K562 (cell line): ENCODE results near the gene FGR. TPM values are rescaled to one million over a fixed set of nuclear protein-coding genes. Genes with fewer than 3 reads are reported as not detected.
A peak's percentile ranks its signal among the peaks of the same experiment; 100 is the strongest.

Experiments used
- CBX3 ChIP-seq, 2 experiments: IDR thresholded peaks; 1 replicate in 1 of 2; 2 replicates in 1 of 2; pipeline ENCODE4 v1.6.1; 2012; ENCODE audit warnings: inconsistent platforms in 2 of 2, low read length in 2 of 2, borderline replicate concordance in 1 of 2, control low read depth in 1 of 2
- E2F3 ChIP-seq: fragments of 250-450 bp; sonication (Bioruptor Pico); IDR thresholded peaks from 2 replicates; pipeline ENCODE4 v1.4.0; 2020; ENCODE audit warnings: mild to moderate bottlenecking
- EGR1 ChIP-seq: fragments of 450-650 bp; conservative IDR thresholded peaks from 2 replicates; pipeline ENCODE4 v1.6.1; 2017; ENCODE audit warnings: mild to moderate bottlenecking
- EP300 ChIP-seq: IDR thresholded peaks from 2 replicates; pipeline ENCODE4 v1.6.1; 2012; ENCODE audit warnings: low read length, improper control_type of control experiment
- HMGN3 ChIP-seq: IDR thresholded peaks from 2 replicates; pipeline ENCODE4 v1.6.1; 2011; ENCODE audit warnings: borderline replicate concordance, low read depth, mild to moderate bottlenecking, mixed read lengths, low read length; ENCODE audit not compliant: insufficient read length; ENCODE audit errors: extremely low read depth
- HNRNPH1 ChIP-seq: fragments of 200-400 bp; formaldehyde crosslinking; optimal IDR thresholded peaks from 2 replicates; pipeline ENCODE3; 2017; ENCODE audit warnings: low read depth, mild to moderate bottlenecking, low read length, moderate library complexity
- NELFE ChIP-seq: IDR thresholded peaks from 2 replicates; pipeline ENCODE4 v1.6.1; 2011; ENCODE audit warnings: mild to moderate bottlenecking; ENCODE audit not compliant: insufficient read depth, insufficient read length
- NR1H2 ChIP-seq: sonication (generic); formaldehyde crosslinking; IDR thresholded peaks from 2 replicates; pipeline ENCODE4 v1.4.0; 2020; ENCODE audit warnings: mild to moderate bottlenecking, missing genetic modification reagents
- RBM14 ChIP-seq: fragments of 200-400 bp; formaldehyde crosslinking; IDR thresholded peaks from 2 replicates; pipeline ENCODE4 v1.6.1; 2018; ENCODE audit warnings: low read depth, mild to moderate bottlenecking, low read length, moderate library complexity, borderline replicate concordance; ENCODE audit not compliant: insufficient read depth
- TAF15 ChIP-seq: fragments of 200-400 bp; formaldehyde crosslinking; IDR thresholded peaks from 2 replicates; pipeline ENCODE4 v1.6.1; 2017; ENCODE audit warnings: mild to moderate bottlenecking, low read depth, low read length, moderate library complexity
- TOE1 ChIP-seq, 2 experiments: fragments of 450-650 bp in 1 of 2; sonication (generic) in 1 of 2; formaldehyde crosslinking in 1 of 2; IDR thresholded peaks; 2 replicates each; pipeline versions ENCODE4 v1.7.1 to v1.8.0; 2016 to 2022; ENCODE audit warnings: borderline replicate concordance in 2 of 2, mild to moderate bottlenecking in 2 of 2, antibody characterized with exemption in 1 of 2, inconsistent platforms in 1 of 2, low read depth in 1 of 2, missing genetic modification reagents in 1 of 2, moderate library complexity in 1 of 2
- ZBTB7A ChIP-seq: IDR thresholded peaks from 2 replicates; pipeline ENCODE4 v1.6.1; 2011; ENCODE audit warnings: low read depth, mild to moderate bottlenecking, low read length, moderate library complexity, borderline replicate concordance; ENCODE audit not compliant: control insufficient read depth
- ZBTB8A ChIP-seq: fragments of 450-650 bp; IDR thresholded peaks from 2 replicates; pipeline ENCODE4 v1.6.1; 2018; ENCODE audit warnings: mild to moderate bottlenecking, moderate library complexity; ENCODE audit not compliant: partially characterized antibody
- ZFP36 ChIP-seq: fragments of 150-350 bp; IDR thresholded peaks from 2 replicates; pipeline ENCODE4 v1.6.1; 2018; ENCODE audit warnings: low read length, low read depth; ENCODE audit not compliant: partially characterized antibody
- ZMIZ1 ChIP-seq, 2 experiments: fragments of 150-350 bp in 1 of 2; IDR thresholded peaks; 2 replicates each; pipeline ENCODE4 v1.6.1; 2012 to 2016; ENCODE audit warnings: low read depth in 2 of 2, low read length in 2 of 2, mild to moderate bottlenecking in 1 of 2, moderate library complexity in 1 of 2
- ZNF143 ChIP-seq: sonication (generic); formaldehyde crosslinking; IDR thresholded peaks from 2 replicates; pipeline ENCODE4 v1.9.0; 2022; ENCODE audit warnings: mild to moderate bottlenecking, missing genetic modification reagents
- ZNF165 ChIP-seq: fragments of 250-450 bp; sonication (Bioruptor Pico); IDR thresholded peaks from 2 replicates; pipeline ENCODE4 v1.4.0; 2020; ENCODE audit warnings: borderline replicate concordance
- ZNF197 ChIP-seq: fragments of 200-800 bp; sonication (Bioruptor generic); IDR thresholded peaks from 2 replicates; pipeline ENCODE4 v1.6.1; 2016; ENCODE audit warnings: low read depth, missing genetic modification characterization, missing compliant biosample characterization
- ZNF445 ChIP-seq: fragments of 250-450 bp; sonication (Bioruptor Pico); IDR thresholded peaks from 2 replicates; pipeline ENCODE4 v1.4.0; 2020; ENCODE audit warnings: low read depth, mild to moderate bottlenecking, moderate library complexity
- polyA plus RNA-seq, 8 experiments: library from polyadenylated mRNA; depleted of rRNA in 4 of 8; stranded (reverse) in 5 of 8; unstranded in 3 of 8; fragments of >200 nt; fragmentation: Nextera tagmentation in 2 of 8; fragmentation: Illumina TruSeq in 1 of 8; extraction: Ambion mirVana in 2 of 8; extraction: Trizol in 1 of 8; gene quantifications; 2 replicates each; pipeline versions ENCODE4 v1.2.1 to v1.2.3, GENCODE V29; 2011 to 2014; ENCODE audit warnings: inconsistent platforms in 1 of 8, missing spikeins in 1 of 8
- total RNA-seq, 7 experiments: library from RNA; depleted of rRNA in 6 of 7; stranded (reverse); fragments of >200 nt in 6 of 7; fragmentation: Illumina TruSeq in 2 of 7; extraction: Trizol in 2 of 7; gene quantifications; 2 replicates each; pipeline versions ENCODE4 v1.2.1 to v1.2.3, GENCODE V29; 2011 to 2021; ENCODE audit warnings: low replicate concordance in 1 of 7
- TF ChIP-seq, protein P1 (sequence below): IDR thresholded peaks from 2 replicates; pipeline ENCODE4 v1.6.1; 2014; ENCODE audit warnings: antibody characterized with exemption

Gene FGR
- total and polyA plus RNA-seq, 9 of the 15 experiments (the other 6 are each of a cell fraction or from before 2014, with no cell fraction given): 0.04 to 0.11 TPM; not detected in 7

DNA sequence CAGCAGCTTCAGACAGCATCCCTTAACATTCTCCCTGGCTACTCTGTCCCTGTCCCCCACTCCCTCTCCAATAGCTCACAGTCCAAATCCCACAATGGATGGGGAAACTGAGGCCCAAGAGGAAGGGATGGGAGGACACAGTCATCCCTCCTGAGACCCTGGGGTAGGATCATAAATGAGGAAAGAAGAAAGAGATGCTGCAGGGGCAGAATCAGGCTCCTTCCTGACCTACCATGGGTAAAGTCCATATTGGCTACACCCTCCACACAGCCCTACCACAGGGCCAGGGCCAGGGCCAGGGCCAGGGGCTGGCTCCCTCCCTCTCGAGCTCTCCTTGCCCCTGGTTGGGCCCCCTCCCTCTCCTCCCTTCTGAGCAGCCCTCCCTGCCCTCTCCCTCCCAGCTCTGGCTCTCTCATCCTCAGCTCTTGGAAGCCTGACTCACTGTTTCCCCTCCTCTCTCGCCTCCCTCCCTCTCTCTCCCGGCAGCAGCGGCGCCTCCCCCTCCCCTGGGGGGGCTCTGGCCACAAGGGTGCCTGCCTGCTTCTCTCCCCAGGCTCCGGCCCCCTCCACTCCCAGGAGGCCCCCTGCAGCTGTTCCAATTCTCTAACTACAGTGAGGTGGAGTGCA lies 36.0 kb downstream of the FGR start (continued):
- TF ChIP-seq ZNF165 (CRISPR knock-in tag): no peak
- no peak for TF ChIP-seq ZMIZ1 (IDR thresholded peaks at IDR 0.05; ENCODE audit: low read depth in 2 of 2, low read length in 2 of 2)
- no peak for TF ChIP-seq ZNF143 (CRISPR knock-in tag)
- TF ChIP-seq ZBTB8A: no peak
- no peak for TF ChIP-seq ZNF445 (CRISPR knock-in tag)
- no peak for TF ChIP-seq RBM14
- 0 out of 2 replicates have a peak, but pooled peaks have one; percentile 61 for TF ChIP-seq NR1H2
- peak; percentile 2; the same call in 1 of the 2 replicates for TF ChIP-seq EP300
- no peak for TF ChIP-seq HNRNPH1
- TF ChIP-seq CBX3 (IDR thresholded peaks at IDR 0.05; ENCODE audit: borderline replicate concordance in 1 of 2, low read length in 2 of 2): no peak
- TF ChIP-seq ZFP36: no peak
- TF ChIP-seq TOE1 (IDR thresholded peaks at IDR 0.05; ENCODE audit: borderline replicate concordance): peak; percentile 64; the same call in 1 of the 2 replicates
- TF ChIP-seq TOE1 (CRISPR knock-in tag; IDR thresholded peaks at IDR 0.05; ENCODE audit: borderline replicate concordance, low read depth): no peak
- TF ChIP-seq TAF15: no peak
- TF ChIP-seq ZNF197 (CRISPR knock-in tag): no peak
- TF ChIP-seq, protein P1, sequence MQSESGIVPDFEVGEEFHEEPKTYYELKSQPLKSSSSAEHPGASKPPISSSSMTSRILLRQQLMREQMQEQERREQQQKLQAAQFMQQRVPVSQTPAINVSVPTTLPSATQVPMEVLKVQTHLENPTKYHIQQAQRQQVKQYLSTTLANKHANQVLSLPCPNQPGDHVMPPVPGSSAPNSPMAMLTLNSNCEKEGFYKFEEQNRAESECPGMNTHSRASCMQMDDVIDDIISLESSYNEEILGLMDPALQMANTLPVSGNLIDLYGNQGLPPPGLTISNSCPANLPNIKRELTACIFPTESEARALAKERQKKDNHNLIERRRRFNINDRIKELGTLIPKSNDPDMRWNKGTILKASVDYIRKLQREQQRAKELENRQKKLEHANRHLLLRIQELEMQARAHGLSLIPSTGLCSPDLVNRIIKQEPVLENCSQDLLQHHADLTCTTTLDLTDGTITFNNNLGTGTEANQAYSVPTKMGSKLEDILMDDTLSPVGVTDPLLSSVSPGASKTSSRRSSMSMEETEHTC: no peak
- peak; percentile 68 for TF ChIP-seq HMGN3
- no peak for TF ChIP-seq NELFE
- peak; percentile 97 for TF ChIP-seq ZBTB7A
- no peak for TF ChIP-seq E2F3 (CRISPR knock-in tag)
- peak; percentile 55 for TF ChIP-seq EGR1
